H1 (cell line): ENCODE measurements around the gene RNASEH2C. TPM values are rescaled to one million over a fixed set of nuclear protein-coding genes. Genes with fewer than 3 reads are reported as not detected.

Source experiments
- BACH1 ChIP-seq: IDR thresholded peaks from 2 replicates; pipeline ENCODE4 v1.6.1; 2012; ENCODE audit warnings: low read length, improper control_type of control experiment
- CREB1 ChIP-seq: IDR thresholded peaks from 2 replicates; pipeline ENCODE4 v1.6.1; 2012; ENCODE audit warnings: inconsistent platforms
- TCF12 ChIP-seq: IDR thresholded peaks from 2 replicates; pipeline ENCODE4 v1.6.1; 2011; ENCODE audit warnings: low read depth, mild to moderate bottlenecking, low read length
- ZNF274 ChIP-seq: IDR thresholded peaks from 2 replicates; pipeline ENCODE4 v1.7.0; 2012; ENCODE audit warnings: low read length, borderline replicate concordance; ENCODE audit errors: extremely low read depth
- polyA plus RNA-seq, 7 experiments: library from polyadenylated mRNA; depleted of rRNA in 3 of 7; stranded (reverse) in 5 of 7; unstranded in 2 of 7; fragments of >200 nt in 5 of 7; fragments of 200-250 nt in 2 of 7; gene quantifications; 1 replicate in 5 of 7; 2 replicates in 1 of 7; 4 replicates in 1 of 7; pipeline versions ENCODE4 v1.2.1 to v1.2.3, GENCODE V29; 2011 to 2013; ENCODE audit warnings: missing spikeins in 2 of 7, mixed read lengths in 2 of 7
- total RNA-seq: library from RNA; stranded (reverse); fragmentation: NEBNext Ultra II Directional; extraction: Animal tissue kit (Norgen Biotek cat#: 25700); gene quantifications from 2 replicates; pipeline ENCODE4 v1.2.1, GENCODE V29; 2021
- TF ChIP-seq, protein P1 (sequence below): fragments of 300-600 bp; sonication (generic); IDR thresholded peaks from 2 replicates; pipeline ENCODE4 v1.7.1; 2012; ENCODE audit warnings: low read length, moderate library complexity, mild to moderate bottlenecking, inconsistent platforms; ENCODE audit not compliant: insufficient replicate concordance

The RNASEH2C gene
- total and polyA plus RNA-seq, 2 of the 8 experiments (the other 6 are each of a cell fraction or from before 2014, with no cell fraction given): 40.2 to 60.3 TPM

GRCh38 chr11:65716302-65716701 lies 4.3 kb downstream of the RNASEH2C start (continued):
- TF ChIP-seq ZNF274 (no peak), BACH1 (no peak), TCF12 (no peak), CREB1 (no peak)
- TF ChIP-seq, protein P1, sequence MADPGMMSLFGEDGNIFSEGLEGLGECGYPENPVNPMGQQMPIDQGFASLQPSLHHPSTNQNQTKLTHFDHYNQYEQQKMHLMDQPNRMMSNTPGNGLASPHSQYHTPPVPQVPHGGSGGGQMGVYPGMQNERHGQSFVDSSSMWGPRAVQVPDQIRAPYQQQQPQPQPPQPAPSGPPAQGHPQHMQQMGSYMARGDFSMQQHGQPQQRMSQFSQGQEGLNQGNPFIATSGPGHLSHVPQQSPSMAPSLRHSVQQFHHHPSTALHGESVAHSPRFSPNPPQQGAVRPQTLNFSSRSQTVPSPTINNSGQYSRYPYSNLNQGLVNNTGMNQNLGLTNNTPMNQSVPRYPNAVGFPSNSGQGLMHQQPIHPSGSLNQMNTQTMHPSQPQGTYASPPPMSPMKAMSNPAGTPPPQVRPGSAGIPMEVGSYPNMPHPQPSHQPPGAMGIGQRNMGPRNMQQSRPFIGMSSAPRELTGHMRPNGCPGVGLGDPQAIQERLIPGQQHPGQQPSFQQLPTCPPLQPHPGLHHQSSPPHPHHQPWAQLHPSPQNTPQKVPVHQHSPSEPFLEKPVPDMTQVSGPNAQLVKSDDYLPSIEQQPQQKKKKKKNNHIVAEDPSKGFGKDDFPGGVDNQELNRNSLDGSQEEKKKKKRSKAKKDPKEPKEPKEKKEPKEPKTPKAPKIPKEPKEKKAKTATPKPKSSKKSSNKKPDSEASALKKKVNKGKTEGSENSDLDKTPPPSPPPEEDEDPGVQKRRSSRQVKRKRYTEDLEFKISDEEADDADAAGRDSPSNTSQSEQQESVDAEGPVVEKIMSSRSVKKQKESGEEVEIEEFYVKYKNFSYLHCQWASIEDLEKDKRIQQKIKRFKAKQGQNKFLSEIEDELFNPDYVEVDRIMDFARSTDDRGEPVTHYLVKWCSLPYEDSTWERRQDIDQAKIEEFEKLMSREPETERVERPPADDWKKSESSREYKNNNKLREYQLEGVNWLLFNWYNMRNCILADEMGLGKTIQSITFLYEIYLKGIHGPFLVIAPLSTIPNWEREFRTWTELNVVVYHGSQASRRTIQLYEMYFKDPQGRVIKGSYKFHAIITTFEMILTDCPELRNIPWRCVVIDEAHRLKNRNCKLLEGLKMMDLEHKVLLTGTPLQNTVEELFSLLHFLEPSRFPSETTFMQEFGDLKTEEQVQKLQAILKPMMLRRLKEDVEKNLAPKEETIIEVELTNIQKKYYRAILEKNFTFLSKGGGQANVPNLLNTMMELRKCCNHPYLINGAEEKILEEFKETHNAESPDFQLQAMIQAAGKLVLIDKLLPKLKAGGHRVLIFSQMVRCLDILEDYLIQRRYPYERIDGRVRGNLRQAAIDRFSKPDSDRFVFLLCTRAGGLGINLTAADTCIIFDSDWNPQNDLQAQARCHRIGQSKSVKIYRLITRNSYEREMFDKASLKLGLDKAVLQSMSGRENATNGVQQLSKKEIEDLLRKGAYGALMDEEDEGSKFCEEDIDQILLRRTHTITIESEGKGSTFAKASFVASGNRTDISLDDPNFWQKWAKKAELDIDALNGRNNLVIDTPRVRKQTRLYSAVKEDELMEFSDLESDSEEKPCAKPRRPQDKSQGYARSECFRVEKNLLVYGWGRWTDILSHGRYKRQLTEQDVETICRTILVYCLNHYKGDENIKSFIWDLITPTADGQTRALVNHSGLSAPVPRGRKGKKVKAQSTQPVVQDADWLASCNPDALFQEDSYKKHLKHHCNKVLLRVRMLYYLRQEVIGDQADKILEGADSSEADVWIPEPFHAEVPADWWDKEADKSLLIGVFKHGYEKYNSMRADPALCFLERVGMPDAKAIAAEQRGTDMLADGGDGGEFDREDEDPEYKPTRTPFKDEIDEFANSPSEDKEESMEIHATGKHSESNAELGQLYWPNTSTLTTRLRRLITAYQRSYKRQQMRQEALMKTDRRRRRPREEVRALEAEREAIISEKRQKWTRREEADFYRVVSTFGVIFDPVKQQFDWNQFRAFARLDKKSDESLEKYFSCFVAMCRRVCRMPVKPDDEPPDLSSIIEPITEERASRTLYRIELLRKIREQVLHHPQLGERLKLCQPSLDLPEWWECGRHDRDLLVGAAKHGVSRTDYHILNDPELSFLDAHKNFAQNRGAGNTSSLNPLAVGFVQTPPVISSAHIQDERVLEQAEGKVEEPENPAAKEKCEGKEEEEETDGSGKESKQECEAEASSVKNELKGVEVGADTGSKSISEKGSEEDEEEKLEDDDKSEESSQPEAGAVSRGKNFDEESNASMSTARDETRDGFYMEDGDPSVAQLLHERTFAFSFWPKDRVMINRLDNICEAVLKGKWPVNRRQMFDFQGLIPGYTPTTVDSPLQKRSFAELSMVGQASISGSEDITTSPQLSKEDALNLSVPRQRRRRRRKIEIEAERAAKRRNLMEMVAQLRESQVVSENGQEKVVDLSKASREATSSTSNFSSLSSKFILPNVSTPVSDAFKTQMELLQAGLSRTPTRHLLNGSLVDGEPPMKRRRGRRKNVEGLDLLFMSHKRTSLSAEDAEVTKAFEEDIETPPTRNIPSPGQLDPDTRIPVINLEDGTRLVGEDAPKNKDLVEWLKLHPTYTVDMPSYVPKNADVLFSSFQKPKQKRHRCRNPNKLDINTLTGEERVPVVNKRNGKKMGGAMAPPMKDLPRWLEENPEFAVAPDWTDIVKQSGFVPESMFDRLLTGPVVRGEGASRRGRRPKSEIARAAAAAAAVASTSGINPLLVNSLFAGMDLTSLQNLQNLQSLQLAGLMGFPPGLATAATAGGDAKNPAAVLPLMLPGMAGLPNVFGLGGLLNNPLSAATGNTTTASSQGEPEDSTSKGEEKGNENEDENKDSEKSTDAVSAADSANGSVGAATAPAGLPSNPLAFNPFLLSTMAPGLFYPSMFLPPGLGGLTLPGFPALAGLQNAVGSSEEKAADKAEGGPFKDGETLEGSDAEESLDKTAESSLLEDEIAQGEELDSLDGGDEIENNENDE: no peak
- TF ChIP-seq, all 59 proteins: peak for 0
